Lower leg skin (tissue), 4 donors: ENCODE results near the gene CAMK2A. TPM values are rescaled to one million over a fixed set of nuclear protein-coding genes. Genes with fewer than 3 reads are reported as not detected.

ENCODE experiments used
- DNase-seq, 2 donors: peaks; one replicate each; pipeline ENCODE4 v3.0.0-alpha.2; 2019; ENCODE audit warnings: low spot score in 2 of 2
- H3K4me3 ChIP-seq: fragments of 200-600 bp; sonication (generic); 2 replicates; pipeline ENCODE4 v1.5.1; 2017; ENCODE audit warnings: mild to moderate bottlenecking, low read depth; ENCODE audit not compliant: poor library complexity, severe bottlenecking
- POLR2A ChIP-seq, 2 donors: fragments of 450-650 bp; IDR thresholded peaks; one replicate each; pipeline ENCODE4 v1.6.1; 2016 to 2017; ENCODE audit warnings: antibody characterized with exemption in 2 of 2, mild to moderate bottlenecking in 1 of 2, moderate library complexity in 1 of 2
- WGBS, 2 donors: methylation state at CpG; one replicate each; pipeline ENCODE4 v1.1.5; 2018; 5-methylcytosine and 5-hydroxymethylcytosine counted together
- intact Hi-C: fragments of 100-400 bp; cut with DNase I; formaldehyde crosslinking; loops from one replicate; pipeline ENCODE4 v1.15.0; 2023; ENCODE audit warnings: low total_unique reads
- total RNA-seq, 4 donors: library from RNA; depleted of rRNA; stranded (reverse); fragments of >200 nt; gene quantifications; one replicate each; pipeline ENCODE4 v1.1.0, GENCODE V29; 2016
- TF ChIP-seq, protein P1 (sequence below), 3 donors: fragments of 450-650 bp; IDR thresholded peaks; one replicate each; pipeline ENCODE4 v1.5.1; 2016; ENCODE audit warnings: antibody characterized with exemption in 3 of 3, mild to moderate bottlenecking in 3 of 3, moderate library complexity in 2 of 3

The CAMK2A gene
- total RNA-seq, 4 donors from 2014 or later = 0.23 TPM; not detected in 3

DNA sequence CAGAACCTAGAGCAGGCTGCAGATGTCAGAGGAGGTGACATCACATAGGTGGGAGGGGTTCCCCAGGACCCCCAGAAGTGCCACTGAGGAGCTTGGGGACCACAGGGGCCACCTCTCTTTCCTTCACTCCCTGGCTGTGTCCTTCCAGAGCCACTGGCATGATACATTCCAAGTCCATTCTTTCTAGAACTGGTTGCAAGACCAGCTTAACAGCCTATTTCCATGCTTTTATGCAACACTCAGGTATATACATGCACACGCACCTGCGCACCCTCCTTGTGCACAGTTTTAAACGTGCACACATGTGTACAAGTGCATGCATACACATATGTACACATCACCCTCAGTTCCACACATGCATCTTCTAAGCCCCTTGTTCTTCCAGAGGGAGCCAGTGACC lies 60.0 kb downstream of the CAMK2A start:
- DNase-seq = no peak
- no peak overlapping the region for H3K4me3 ChIP-seq
- no peak for TF ChIP-seq POLR2A (IDR thresholded peaks at IDR 0.05)
- TF ChIP-seq, protein P1, sequence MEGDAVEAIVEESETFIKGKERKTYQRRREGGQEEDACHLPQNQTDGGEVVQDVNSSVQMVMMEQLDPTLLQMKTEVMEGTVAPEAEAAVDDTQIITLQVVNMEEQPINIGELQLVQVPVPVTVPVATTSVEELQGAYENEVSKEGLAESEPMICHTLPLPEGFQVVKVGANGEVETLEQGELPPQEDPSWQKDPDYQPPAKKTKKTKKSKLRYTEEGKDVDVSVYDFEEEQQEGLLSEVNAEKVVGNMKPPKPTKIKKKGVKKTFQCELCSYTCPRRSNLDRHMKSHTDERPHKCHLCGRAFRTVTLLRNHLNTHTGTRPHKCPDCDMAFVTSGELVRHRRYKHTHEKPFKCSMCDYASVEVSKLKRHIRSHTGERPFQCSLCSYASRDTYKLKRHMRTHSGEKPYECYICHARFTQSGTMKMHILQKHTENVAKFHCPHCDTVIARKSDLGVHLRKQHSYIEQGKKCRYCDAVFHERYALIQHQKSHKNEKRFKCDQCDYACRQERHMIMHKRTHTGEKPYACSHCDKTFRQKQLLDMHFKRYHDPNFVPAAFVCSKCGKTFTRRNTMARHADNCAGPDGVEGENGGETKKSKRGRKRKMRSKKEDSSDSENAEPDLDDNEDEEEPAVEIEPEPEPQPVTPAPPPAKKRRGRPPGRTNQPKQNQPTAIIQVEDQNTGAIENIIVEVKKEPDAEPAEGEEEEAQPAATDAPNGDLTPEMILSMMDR (IDR thresholded peaks at IDR 0.05) = no peak
- intact Hi-C loops = no loop called here
- WGBS, 2 donors = 68 to 85% methylated on average over 3 of the region's 3 CpGs

DNA sequence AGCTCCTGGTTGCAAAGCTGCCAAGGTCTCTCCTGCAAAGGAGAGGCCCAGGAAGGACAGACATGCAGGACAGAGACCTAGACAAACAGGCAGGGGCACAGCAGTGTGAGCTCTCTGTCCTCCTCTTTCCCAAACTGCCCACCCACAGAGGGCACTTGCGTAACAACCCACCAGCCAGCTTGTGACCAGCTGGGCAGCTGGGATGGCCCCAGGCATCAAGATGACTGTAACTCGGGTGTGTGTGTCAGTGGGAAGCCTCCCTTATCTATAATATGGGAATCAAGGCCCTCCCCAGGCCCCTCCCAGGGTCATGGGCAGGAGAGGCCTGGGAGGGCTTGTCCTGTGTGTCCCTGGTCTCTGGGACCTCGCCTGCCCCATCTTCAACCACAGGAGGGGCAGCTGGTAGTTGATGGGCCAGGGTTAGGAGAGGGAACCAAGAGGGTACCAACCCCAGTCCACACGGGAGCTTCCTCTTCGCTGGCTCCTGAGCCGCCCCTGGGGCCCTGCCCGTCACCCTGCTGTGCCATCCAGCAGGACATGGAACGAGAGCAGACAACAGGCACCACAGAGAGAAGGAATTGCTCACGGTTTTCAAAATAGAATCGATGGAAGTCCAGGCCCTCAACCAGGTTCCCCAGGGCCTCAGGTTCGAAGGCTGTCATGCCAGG lies 61.8 kb downstream of the CAMK2A start:
- WGBS, 2 donors = 80 to 87% methylated on average over 10 to 11 of the region's 11 CpGs
- intact Hi-C loops = no loop called here

DNA sequence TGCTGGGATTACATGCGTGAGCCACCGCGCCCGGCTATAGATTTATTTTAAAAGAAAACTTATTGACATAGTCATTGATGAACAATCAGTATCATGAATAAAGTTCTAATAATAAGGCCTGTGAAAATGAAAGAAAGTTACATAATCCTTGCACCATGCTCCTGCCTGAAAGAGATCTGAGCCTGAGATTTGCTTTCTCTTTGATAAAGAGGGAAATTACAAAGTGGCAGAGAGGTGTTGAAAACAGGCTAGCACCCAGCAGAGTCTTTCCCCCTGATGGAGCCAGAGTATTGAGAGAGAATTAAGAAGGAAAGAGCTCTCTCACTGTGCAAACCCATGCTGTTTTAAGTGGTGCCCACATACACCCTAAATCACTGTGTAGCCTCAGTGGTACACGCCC lies 62.5 kb downstream of the CAMK2A start:
- H3K4me3 ChIP-seq = no peak overlapping the region
- DNase-seq = no peak
- 97 to 98% methylated on average over 5 of the region's 5 CpGs for WGBS, 2 donors
- no peak for TF ChIP-seq POLR2A (IDR thresholded peaks at IDR 0.05)
- TF ChIP-seq, protein P1 (IDR thresholded peaks at IDR 0.05) = no peak
- intact Hi-C loops = no loop called here

More for the DNA sequence above, 61.8 kb downstream of the CAMK2A start:
- no peak for DNase-seq
- H3K4me3 ChIP-seq = no peak overlapping the region
- TF ChIP-seq POLR2A (IDR thresholded peaks at IDR 0.05) = no peak
- TF ChIP-seq, protein P1 (IDR thresholded peaks at IDR 0.05) = no peak

DNA sequence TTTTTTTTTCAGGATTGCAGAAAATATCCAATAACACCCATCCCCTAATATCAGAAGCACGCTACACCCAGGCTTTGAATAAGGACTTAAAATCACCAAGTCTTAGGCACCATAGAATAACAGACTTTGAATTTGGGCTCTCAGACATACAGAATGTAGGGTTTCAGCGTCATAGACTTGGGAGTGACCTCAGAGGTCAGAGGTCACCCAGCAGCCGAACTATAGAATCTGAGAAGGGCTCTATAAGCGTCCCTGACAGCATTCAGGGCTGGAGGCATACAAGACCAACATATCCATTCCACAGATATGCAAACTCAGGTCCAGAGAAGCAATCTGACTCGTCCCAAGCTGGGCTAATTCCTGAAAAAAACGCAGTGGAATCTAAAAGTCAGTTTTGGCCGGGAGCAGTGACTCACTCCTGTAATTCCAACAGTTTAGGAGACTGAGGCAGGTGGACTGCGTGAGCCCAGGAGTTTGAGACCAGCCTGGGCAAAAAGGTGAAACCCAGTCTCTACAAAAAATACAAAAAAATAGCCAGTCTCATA lies 65.0 kb downstream of the CAMK2A start:
- intact Hi-C loops = no loop called here
- H3K4me3 ChIP-seq = no peak overlapping the region
- 69 to 81% methylated on average over 8 of the region's 8 CpGs for WGBS, 2 donors
- no peak for TF ChIP-seq POLR2A (IDR thresholded peaks at IDR 0.05)
- TF ChIP-seq, protein P1 (IDR thresholded peaks at IDR 0.05) = no peak
- no peak for DNase-seq

DNA sequence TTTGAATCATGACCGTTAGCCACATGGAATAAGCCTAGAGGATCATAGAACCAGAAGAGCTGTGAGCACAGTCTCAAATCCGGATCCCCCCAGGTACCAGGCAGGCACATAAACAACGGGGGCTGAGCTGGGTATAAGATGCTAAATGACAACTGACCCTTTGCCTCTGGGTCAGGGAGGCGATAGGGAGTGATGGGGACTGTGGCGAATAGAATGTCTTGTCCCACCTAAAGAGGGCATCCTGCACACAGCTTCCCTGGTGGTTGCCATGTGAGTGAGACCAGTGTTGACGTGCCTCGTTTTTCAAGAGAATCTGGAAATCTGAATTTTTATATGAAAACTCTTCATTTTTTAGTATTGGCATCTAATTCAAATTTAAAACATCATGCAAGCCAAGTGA lies 66.1 kb downstream of the CAMK2A start:
- DNase-seq = no peak
- TF ChIP-seq, protein P1 (IDR thresholded peaks at IDR 0.05) = no peak
- TF ChIP-seq POLR2A (IDR thresholded peaks at IDR 0.05) = no peak
- WGBS, 2 donors = 88% methylated on average over 7 of the region's 7 CpGs
- H3K4me3 ChIP-seq = no peak overlapping the region
- intact Hi-C loops = no loop called here
